WTC11 (cell line): ENCODE measurements around the gene MAGI2. TPM values are rescaled to one million over a fixed set of nuclear protein-coding genes. Genes with fewer than 3 reads are reported as not detected.

Experiments used
- ATAC-seq: fragments of 200-7000 bp; cut with Tn5 transposase; 2 replicates; pipeline ENCODE4 v1.10.0; 2021; ENCODE audit warnings: mild to moderate bottlenecking, moderate library complexity
- CTCF ChIA-PET: fragments of 300-600 bp; sonication (Branson Sonifier 250); formaldehyde crosslinking; loops from one replicate; lab custom pipeline; 2021; ENCODE audit warnings: antibody characterized with exemption; lab: Charles Lee
- POLR2A ChIA-PET: fragments of 350-600 bp; sonication (Branson Sonifier 250); formaldehyde crosslinking; loops from one replicate; lab custom pipeline; 2021; ENCODE audit warnings: antibody characterized with exemption; lab: Charles Lee
- DNase-seq: peaks from one replicate; pipeline ENCODE4 v3.0.0; 2021; ENCODE audit warnings: low spot score
- H3K27ac Mint-ChIP-seq: 2 replicates; pipeline ENCODE4 v1.8.0; 2021; ENCODE audit warnings: mixed read lengths
- H3K27me3 Mint-ChIP-seq: 2 replicates; pipeline ENCODE4 v1.8.0; 2021; ENCODE audit warnings: low read depth, mild to moderate bottlenecking, moderate library complexity, mixed read lengths
- H3K36me3 Mint-ChIP-seq: 2 replicates; pipeline ENCODE4 v1.8.0; 2021; ENCODE audit warnings: mixed read lengths
- H3K4me1 Mint-ChIP-seq: 2 replicates; pipeline ENCODE4 v1.8.0; 2022; ENCODE audit warnings: mixed read lengths
- H3K4me3 Mint-ChIP-seq: 2 replicates; pipeline ENCODE4 v1.8.0; 2021; ENCODE audit warnings: mild to moderate bottlenecking, moderate library complexity, mixed read lengths
- H3K9me3 Mint-ChIP-seq: 2 replicates; pipeline ENCODE4 v1.8.0; 2021; ENCODE audit warnings: mixed read lengths
- ATF2 ChIP-seq: sonication (generic); formaldehyde crosslinking; IDR thresholded peaks from 2 replicates; pipeline ENCODE4 v1.8.1; 2022; ENCODE audit warnings: low read depth, missing genetic modification reagents, borderline replicate concordance
- ATF3 ChIP-seq: sonication (generic); formaldehyde crosslinking; conservative IDR thresholded peaks from 2 replicates; pipeline ENCODE4 v1.8.1; 2022; ENCODE audit warnings: mild to moderate bottlenecking, missing genetic modification reagents
- CREM ChIP-seq: sonication (generic); formaldehyde crosslinking; IDR thresholded peaks from 2 replicates; pipeline ENCODE4 v1.8.1; 2022; ENCODE audit warnings: mild to moderate bottlenecking, missing genetic modification reagents, moderate library complexity
- ERG ChIP-seq: fragments of 250-450 bp; sonication (Bioruptor Pico); IDR thresholded peaks from 2 replicates; pipeline ENCODE4 v1.8.0; 2021; ENCODE audit warnings: mild to moderate bottlenecking
- FOXK1 ChIP-seq: sonication (generic); formaldehyde crosslinking; IDR thresholded peaks from 2 replicates; pipeline ENCODE4 v1.8.0; 2022; ENCODE audit warnings: mild to moderate bottlenecking, moderate library complexity, missing genetic modification reagents
- FOXP1 ChIP-seq: sonication (generic); formaldehyde crosslinking; IDR thresholded peaks from 2 replicates; pipeline ENCODE4 v1.8.0; 2022; ENCODE audit warnings: missing genetic modification reagents, mild to moderate bottlenecking, moderate library complexity, borderline replicate concordance
- GABPB1 ChIP-seq: sonication (generic); formaldehyde crosslinking; IDR thresholded peaks from 2 replicates; pipeline ENCODE4 v1.8.1; 2023; ENCODE audit warnings: mild to moderate bottlenecking, missing genetic modification reagents
- GRHL2 ChIP-seq: fragments of 250-450 bp; sonication (Bioruptor Pico); IDR thresholded peaks from 2 replicates; pipeline ENCODE4 v1.8.0; 2022; ENCODE audit warnings: mild to moderate bottlenecking, moderate library complexity; ENCODE audit not compliant: insufficient replicate concordance, severe bottlenecking
- HMGA2 ChIP-seq: fragments of 250-450 bp; sonication (Bioruptor Pico); IDR thresholded peaks from 2 replicates; pipeline ENCODE4 v1.4.0; 2021; ENCODE audit warnings: mild to moderate bottlenecking, moderate library complexity
- MLX ChIP-seq: sonication (generic); formaldehyde crosslinking; IDR thresholded peaks from 2 replicates; pipeline ENCODE4 v1.8.1; 2023; ENCODE audit warnings: mild to moderate bottlenecking, missing genetic modification reagents, moderate library complexity
- NR3C1 ChIP-seq: sonication (generic); formaldehyde crosslinking; conservative IDR thresholded peaks from 2 replicates; pipeline ENCODE4 v1.8.1; 2023; ENCODE audit warnings: low read depth, mild to moderate bottlenecking, missing genetic modification reagents
- OVOL2 ChIP-seq: fragments of 250-450 bp; sonication (Bioruptor Pico); IDR thresholded peaks from 2 replicates; pipeline ENCODE4 v1.9.0; 2021; ENCODE audit warnings: mild to moderate bottlenecking, borderline replicate concordance
- PRDM15 ChIP-seq: sonication (generic); formaldehyde crosslinking; IDR thresholded peaks from 2 replicates; pipeline ENCODE4 v1.8.0; 2022; ENCODE audit warnings: missing genetic modification reagents
- PREB ChIP-seq: sonication (generic); formaldehyde crosslinking; IDR thresholded peaks from 2 replicates; pipeline ENCODE4 v1.8.1; 2022; ENCODE audit warnings: mild to moderate bottlenecking, missing genetic modification reagents, moderate library complexity, borderline replicate concordance
- RORB ChIP-seq: fragments of 250-450 bp; sonication (Bioruptor Pico); IDR thresholded peaks from 2 replicates; pipeline ENCODE4 v1.9.0; 2021; ENCODE audit warnings: mild to moderate bottlenecking
- SMAD4 ChIP-seq: sonication (generic); formaldehyde crosslinking; IDR thresholded peaks from 2 replicates; pipeline ENCODE4 v1.8.0; 2022; ENCODE audit warnings: mild to moderate bottlenecking, missing genetic modification reagents
- STAT6 ChIP-seq: sonication (generic); formaldehyde crosslinking; conservative IDR thresholded peaks from 2 replicates; pipeline ENCODE4 v1.8.1; 2023; ENCODE audit warnings: mild to moderate bottlenecking, low read depth, missing genetic modification reagents, moderate library complexity
- TCF7 ChIP-seq: sonication (generic); formaldehyde crosslinking; IDR thresholded peaks from 2 replicates; pipeline ENCODE4 v1.8.0; 2022; ENCODE audit warnings: mild to moderate bottlenecking, low read depth, missing genetic modification reagents, moderate library complexity
- TEAD4 ChIP-seq: sonication (generic); formaldehyde crosslinking; IDR thresholded peaks from 2 replicates; pipeline ENCODE4 v1.8.0; 2022; ENCODE audit warnings: mild to moderate bottlenecking, missing genetic modification reagents
- USF2 ChIP-seq: sonication (generic); formaldehyde crosslinking; IDR thresholded peaks from 2 replicates; pipeline ENCODE4 v1.8.1; 2023; ENCODE audit warnings: mild to moderate bottlenecking, missing genetic modification reagents, moderate library complexity
- ZBTB21 ChIP-seq: sonication (generic); formaldehyde crosslinking; IDR thresholded peaks from 2 replicates; pipeline ENCODE4 v1.8.1; 2023; ENCODE audit warnings: mild to moderate bottlenecking, missing genetic modification reagents, borderline replicate concordance
- ZNF317 ChIP-seq: sonication (generic); formaldehyde crosslinking; IDR thresholded peaks from 2 replicates; pipeline ENCODE4 v1.8.1; 2023; ENCODE audit warnings: low read depth, mild to moderate bottlenecking, moderate library complexity, missing genetic modification reagents, borderline replicate concordance
- total RNA-seq: library from RNA; stranded (reverse); gene quantifications from 3 replicates; pipeline ENCODE4 v1.2.3, GENCODE V29; 2021

MAGI2 gene
- total RNA-seq, 1 experiment from 2014 or later: 26.6 TPM

- H3K4me1 Mint-ChIP-seq: peaks cover 17% of the 10 kb centered on the region
- TF ChIP-seq OVOL2 (CRISPR knock-in tag): no peak
- TF ChIP-seq PRDM15 (CRISPR knock-in tag): no peak
- TF ChIP-seq ERG (CRISPR knock-in tag): no peak
- TF ChIP-seq HMGA2 (CRISPR knock-in tag): no peak
- no peak for TF ChIP-seq USF2 (CRISPR knock-in tag)
- TF ChIP-seq ZNF317 (CRISPR knock-in tag): no peak
- no peak for ATAC-seq
- H3K4me3 Mint-ChIP-seq: no peak overlapping the region
- H3K36me3 Mint-ChIP-seq: no peaks in the 10 kb centered on the region
- no peaks in the 10 kb centered on the region for H3K27me3 Mint-ChIP-seq
- CTCF ChIA-PET: no interaction called here
- no peaks in the 10 kb centered on the region for H3K9me3 Mint-ChIP-seq
- POLR2A ChIA-PET: no interaction called here
- no peak for DNase-seq
- no peak overlapping the region for H3K27ac Mint-ChIP-seq
Observed at GRCh38 chr7:78355834-78356233, 1097.6 kb downstream of the MAGI2 start.

- H3K36me3 Mint-ChIP-seq: no peaks in the 10 kb centered on the region
- no peak overlapping the region for H3K4me3 Mint-ChIP-seq
- H3K4me1 Mint-ChIP-seq: peaks cover 20% of the 10 kb centered on the region
- POLR2A ChIA-PET: no interaction called here
- H3K27ac Mint-ChIP-seq: no peak overlapping the region
- H3K27me3 Mint-ChIP-seq: no peaks in the 10 kb centered on the region
- DNase-seq: no peak
- H3K9me3 Mint-ChIP-seq: no peaks in the 10 kb centered on the region
- CTCF ChIA-PET: interaction anchor here (1.4 kb wide), 1 partner anchor 311 kb away, joined by 4 read pairs; no protein-coding TSS in a partner anchor
- no peak for ATAC-seq
- TF ChIP-seq FOXK1: no peak
- no peak for TF ChIP-seq CREM (CRISPR knock-in tag)
- TF ChIP-seq GABPB1 (CRISPR knock-in tag): no peak
- TF ChIP-seq MLX (CRISPR knock-in tag): no peak
- TF ChIP-seq STAT6: no peak
- TF ChIP-seq ZBTB21 (CRISPR knock-in tag): no peak
- no peak for TF ChIP-seq RORB (CRISPR knock-in tag)
- TF ChIP-seq FOXP1 (CRISPR knock-in tag): no peak
- no peak for TF ChIP-seq NR3C1
- no peak for TF ChIP-seq SMAD4
- no peak for TF ChIP-seq TCF7 (CRISPR knock-in tag)
- no peak for TF ChIP-seq GRHL2 (CRISPR knock-in tag)
- no peak for TF ChIP-seq ATF2 (CRISPR knock-in tag)
- TF ChIP-seq ATF3 (CRISPR knock-in tag): no peak
- TF ChIP-seq PREB (CRISPR knock-in tag): no peak
- TF ChIP-seq USF2 (CRISPR knock-in tag): no peak
- TF ChIP-seq TEAD4 (CRISPR knock-in tag): no peak
Observed at GRCh38 chr7:78350926-78351325, 1102.5 kb downstream of the MAGI2 start.
